ENCODE data around the gene HOXC4.

DNA sequence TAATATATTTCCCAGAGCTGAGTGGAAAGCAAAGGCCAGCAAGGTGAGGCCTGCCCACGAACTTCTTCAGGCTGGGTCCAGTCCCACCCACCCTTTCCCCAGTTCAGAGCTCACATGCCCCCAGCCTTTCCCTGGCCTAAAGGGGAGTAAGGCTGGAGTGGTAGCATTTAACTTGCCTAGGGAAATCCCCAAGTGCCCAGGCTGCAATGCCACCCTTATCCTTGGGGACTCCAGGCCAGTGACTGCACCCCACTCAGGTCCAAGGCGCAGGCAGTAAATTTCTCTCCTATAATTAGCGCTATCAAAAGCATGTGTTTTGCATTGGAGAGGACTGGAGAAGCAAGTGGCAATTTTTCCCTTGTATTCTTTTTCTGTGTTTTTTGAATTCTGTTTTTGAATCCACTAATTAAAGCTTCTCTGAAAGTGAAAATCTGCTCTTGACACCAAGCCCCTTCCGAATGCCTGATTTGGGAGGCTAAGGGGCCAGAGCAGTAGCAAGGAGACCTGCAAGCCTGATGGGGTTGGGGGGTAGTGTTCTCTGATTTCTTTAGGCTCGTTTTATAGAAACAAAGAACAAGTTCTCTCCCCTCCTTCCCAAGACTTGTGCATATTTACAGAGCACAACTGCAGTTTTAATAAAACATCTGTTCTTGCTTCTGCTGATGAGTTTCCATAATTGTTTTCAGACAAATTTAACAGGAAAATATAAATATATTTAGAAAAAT lies 28.9 kb upstream of the HOXC4 start:
- TF ChIP-seq, protein P1, sequence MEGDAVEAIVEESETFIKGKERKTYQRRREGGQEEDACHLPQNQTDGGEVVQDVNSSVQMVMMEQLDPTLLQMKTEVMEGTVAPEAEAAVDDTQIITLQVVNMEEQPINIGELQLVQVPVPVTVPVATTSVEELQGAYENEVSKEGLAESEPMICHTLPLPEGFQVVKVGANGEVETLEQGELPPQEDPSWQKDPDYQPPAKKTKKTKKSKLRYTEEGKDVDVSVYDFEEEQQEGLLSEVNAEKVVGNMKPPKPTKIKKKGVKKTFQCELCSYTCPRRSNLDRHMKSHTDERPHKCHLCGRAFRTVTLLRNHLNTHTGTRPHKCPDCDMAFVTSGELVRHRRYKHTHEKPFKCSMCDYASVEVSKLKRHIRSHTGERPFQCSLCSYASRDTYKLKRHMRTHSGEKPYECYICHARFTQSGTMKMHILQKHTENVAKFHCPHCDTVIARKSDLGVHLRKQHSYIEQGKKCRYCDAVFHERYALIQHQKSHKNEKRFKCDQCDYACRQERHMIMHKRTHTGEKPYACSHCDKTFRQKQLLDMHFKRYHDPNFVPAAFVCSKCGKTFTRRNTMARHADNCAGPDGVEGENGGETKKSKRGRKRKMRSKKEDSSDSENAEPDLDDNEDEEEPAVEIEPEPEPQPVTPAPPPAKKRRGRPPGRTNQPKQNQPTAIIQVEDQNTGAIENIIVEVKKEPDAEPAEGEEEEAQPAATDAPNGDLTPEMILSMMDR (IDR thresholded peaks at IDR 0.05; ENCODE audit: low read depth, low read length): no peak
- TF ChIP-seq EZH2phosphoT487 (IDR thresholded peaks at IDR 0.05; ENCODE audit: low read depth): no peak
